A673 (cell line): ENCODE data around the gene IPO7. TPM values are rescaled to one million over a fixed set of nuclear protein-coding genes. Genes with fewer than 3 reads are reported as not detected.
A peak's percentile ranks its signal among the peaks of the same experiment; 100 is the strongest.

ENCODE experiments used
- BruUV-seq: library from RNA; stranded (reverse); fragments of 400-500 nt; replicated peaks from 2 replicates; lab custom pipeline; 2021; lab: Mats Ljungman, UMichigan
- CTCF ChIA-PET: fragments of 300-600 bp; sonication (Branson Sonifier 250); formaldehyde crosslinking; loops from one replicate; lab custom pipeline; 2022; ENCODE audit warnings: antibody characterized with exemption; lab: Charles Lee
- POLR2A ChIA-PET: fragments of 300-600 bp; sonication (Branson Sonifier 250); formaldehyde crosslinking; loops from one replicate; lab custom pipeline; 2022; ENCODE audit warnings: antibody characterized with exemption; ENCODE audit not compliant: low non-redundant PET; lab: Charles Lee
- DNase-seq: peaks from one replicate; pipeline ENCODE4 v3.0.0-alpha.2; 2015; ENCODE audit warnings: low spot score
- H3K27ac ChIP-seq: fragments of 200-600 bp; sonication (generic); 2 replicates; pipeline ENCODE4 v1.5.1; 2016; ENCODE audit warnings: mixed run types, low read depth, mild to moderate bottlenecking, mixed read lengths, antibody characterized with exemption, low read length; ENCODE audit not compliant: poor library complexity, severe bottlenecking
- H3K27me3 ChIP-seq: fragments of 200-600 bp; sonication (generic); replicated peaks from 2 replicates; pipeline ENCODE4 v1.6.1; 2017; ENCODE audit warnings: mixed run types, low read depth, mild to moderate bottlenecking, mixed read lengths, antibody characterized with exemption, low read length; ENCODE audit not compliant: insufficient read depth, poor library complexity
- H3K36me3 ChIP-seq: fragments of 200-600 bp; sonication (generic); 2 replicates; pipeline ENCODE4 v1.6.1; 2016; ENCODE audit warnings: mixed run types, mild to moderate bottlenecking, mixed read lengths, antibody characterized with exemption, low read length; ENCODE audit not compliant: insufficient read depth, poor library complexity, severe bottlenecking
- H3K4me1 ChIP-seq: fragments of 200-600 bp; sonication (generic); 2 replicates; pipeline ENCODE4 v1.6.1; 2017; ENCODE audit warnings: mixed run types, mild to moderate bottlenecking, mixed read lengths, antibody characterized with exemption, low read length; ENCODE audit not compliant: insufficient read depth, poor library complexity, severe bottlenecking
- H3K4me3 ChIP-seq: fragments of 200-600 bp; sonication (generic); 2 replicates; pipeline ENCODE4 v1.5.1; 2016; ENCODE audit warnings: low read depth, mixed run types, mild to moderate bottlenecking, mixed read lengths, low read length; ENCODE audit not compliant: poor library complexity, severe bottlenecking
- H3K9me3 ChIP-seq: fragments of 200-600 bp; sonication (generic); 2 replicates; pipeline ENCODE4 v1.6.1; 2016; ENCODE audit warnings: mixed run types, low read depth, mild to moderate bottlenecking, mixed read lengths, antibody characterized with exemption, low read length; ENCODE audit not compliant: poor library complexity, severe bottlenecking
- EZH2 ChIP-seq: fragments of 200-600 bp; sonication (generic); IDR thresholded peaks from 2 replicates; pipeline ENCODE4 v1.6.1; 2017; ENCODE audit warnings: borderline replicate concordance, low read depth, mild to moderate bottlenecking, mixed read lengths, antibody characterized with exemption, low read length; ENCODE audit not compliant: poor library complexity, severe bottlenecking
- intact Hi-C: fragments of 100-400 bp; cut with micrococcal nuclease; formaldehyde crosslinking; loops from one replicate; pipeline ENCODE4 v1.10.0; 2022; ENCODE audit not compliant: unreplicated experiment
- total RNA-seq: library from RNA; stranded (reverse); gene quantifications from 2 replicates; pipeline ENCODE4 v1.2.3, GENCODE V29; 2021
- TF ChIP-seq, protein P1 (sequence below): fragments of 300-800, 200-600 bp; sonication (generic); conservative IDR thresholded peaks from 2 replicates; pipeline ENCODE4 v1.5.1; 2017; ENCODE audit warnings: low read depth, mild to moderate bottlenecking, antibody characterized with exemption, low read length, moderate library complexity, mixed read lengths

IPO7 gene
- total RNA-seq, 1 experiment from 2014 or later: 174 TPM

DNA sequence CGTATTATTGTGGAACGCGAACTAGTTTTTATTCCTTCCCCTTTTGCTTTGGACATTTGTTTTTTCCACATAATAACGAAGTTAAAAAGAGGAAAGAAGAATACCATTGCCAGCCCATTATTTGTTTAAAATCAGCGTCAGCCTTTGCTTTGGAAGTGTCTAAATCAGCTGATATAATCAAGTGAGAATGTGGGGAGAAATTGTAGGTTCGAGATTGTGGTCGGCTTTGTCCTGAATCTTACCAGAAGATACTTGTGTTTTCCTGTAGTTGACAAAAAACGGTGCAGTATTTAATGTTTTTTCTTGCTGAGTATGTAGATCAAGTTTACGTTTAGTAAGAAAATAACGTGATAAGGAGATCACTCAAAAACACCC, 77.3 kb downstream of the IPO7 start:
- ChIA-PET POLR2A (interaction anchor here (0.7 kb wide), 1 partner anchor 177 kb away, joined by 4 read pairs; no protein-coding TSS in a partner anchor), CTCF (no interaction called here)
- peak overlapping the region; percentile 99 for H3K27ac ChIP-seq
- TSS peak; percentile 88 for BruUV-seq
- H3K36me3 ChIP-seq: no peaks in the 10 kb centered on the region
- TF ChIP-seq EZH2: no peak
- TF ChIP-seq, protein P1, sequence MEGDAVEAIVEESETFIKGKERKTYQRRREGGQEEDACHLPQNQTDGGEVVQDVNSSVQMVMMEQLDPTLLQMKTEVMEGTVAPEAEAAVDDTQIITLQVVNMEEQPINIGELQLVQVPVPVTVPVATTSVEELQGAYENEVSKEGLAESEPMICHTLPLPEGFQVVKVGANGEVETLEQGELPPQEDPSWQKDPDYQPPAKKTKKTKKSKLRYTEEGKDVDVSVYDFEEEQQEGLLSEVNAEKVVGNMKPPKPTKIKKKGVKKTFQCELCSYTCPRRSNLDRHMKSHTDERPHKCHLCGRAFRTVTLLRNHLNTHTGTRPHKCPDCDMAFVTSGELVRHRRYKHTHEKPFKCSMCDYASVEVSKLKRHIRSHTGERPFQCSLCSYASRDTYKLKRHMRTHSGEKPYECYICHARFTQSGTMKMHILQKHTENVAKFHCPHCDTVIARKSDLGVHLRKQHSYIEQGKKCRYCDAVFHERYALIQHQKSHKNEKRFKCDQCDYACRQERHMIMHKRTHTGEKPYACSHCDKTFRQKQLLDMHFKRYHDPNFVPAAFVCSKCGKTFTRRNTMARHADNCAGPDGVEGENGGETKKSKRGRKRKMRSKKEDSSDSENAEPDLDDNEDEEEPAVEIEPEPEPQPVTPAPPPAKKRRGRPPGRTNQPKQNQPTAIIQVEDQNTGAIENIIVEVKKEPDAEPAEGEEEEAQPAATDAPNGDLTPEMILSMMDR: no peak
- no peaks in the 10 kb centered on the region for H3K4me1 ChIP-seq
- H3K27me3 ChIP-seq: no peaks in the 10 kb centered on the region
- H3K9me3 ChIP-seq: no peaks in the 10 kb centered on the region
- peak overlapping the region; percentile 86 for H3K4me3 ChIP-seq
- intact Hi-C loops: no loop called here
- no peak for DNase-seq

DNA sequence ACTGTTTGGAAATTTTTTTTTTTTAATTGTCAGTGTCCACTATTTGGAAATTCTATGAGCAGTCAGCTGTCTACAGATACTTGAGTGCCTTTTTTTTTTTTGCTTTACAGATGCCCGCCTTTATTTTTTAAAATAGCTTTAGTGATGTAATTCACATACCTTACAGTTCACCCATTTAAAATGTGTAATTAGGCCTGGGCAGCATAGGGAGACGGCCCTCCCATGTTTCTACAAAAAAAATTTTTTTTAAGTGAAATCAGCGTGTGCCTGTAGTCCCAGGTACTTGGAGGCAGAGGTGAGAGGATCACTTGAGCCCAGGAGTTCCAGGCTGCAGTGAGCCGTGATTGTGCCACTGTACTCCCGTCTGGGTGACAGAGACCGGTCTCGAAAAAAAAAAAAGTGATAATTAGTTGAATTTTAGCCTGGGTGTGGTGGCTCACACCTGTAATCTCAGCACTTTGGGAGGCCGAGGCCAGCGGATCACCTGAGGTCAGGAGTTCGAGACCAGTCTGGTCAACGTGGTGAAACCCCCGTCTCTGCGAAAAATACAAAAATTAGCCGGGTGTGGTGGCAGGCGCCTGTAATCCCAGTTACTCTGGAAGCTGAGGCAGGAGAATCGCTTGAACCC, 77.8 kb downstream of the IPO7 start:
- Histone ChIP-seq H3K4me1 (no peaks in the 10 kb centered on the region), H3K27ac (peak overlapping the region; percentile 99), H3K4me3 (peak overlapping the region; percentile 86), H3K9me3 (no peaks in the 10 kb centered on the region), H3K27me3 (no peaks in the 10 kb centered on the region), H3K36me3 (no peaks in the 10 kb centered on the region)
- ChIA-PET CTCF (no interaction called here), POLR2A (interaction anchor here (0.7 kb wide), 1 partner anchor 177 kb away, joined by 4 read pairs; no protein-coding TSS in a partner anchor)
- intact Hi-C loops: no loop called here
- DNase-seq: no peak
- no TSS peak for BruUV-seq
- TF ChIP-seq EZH2: no peak
- TF ChIP-seq, protein P1: no peak

DNA sequence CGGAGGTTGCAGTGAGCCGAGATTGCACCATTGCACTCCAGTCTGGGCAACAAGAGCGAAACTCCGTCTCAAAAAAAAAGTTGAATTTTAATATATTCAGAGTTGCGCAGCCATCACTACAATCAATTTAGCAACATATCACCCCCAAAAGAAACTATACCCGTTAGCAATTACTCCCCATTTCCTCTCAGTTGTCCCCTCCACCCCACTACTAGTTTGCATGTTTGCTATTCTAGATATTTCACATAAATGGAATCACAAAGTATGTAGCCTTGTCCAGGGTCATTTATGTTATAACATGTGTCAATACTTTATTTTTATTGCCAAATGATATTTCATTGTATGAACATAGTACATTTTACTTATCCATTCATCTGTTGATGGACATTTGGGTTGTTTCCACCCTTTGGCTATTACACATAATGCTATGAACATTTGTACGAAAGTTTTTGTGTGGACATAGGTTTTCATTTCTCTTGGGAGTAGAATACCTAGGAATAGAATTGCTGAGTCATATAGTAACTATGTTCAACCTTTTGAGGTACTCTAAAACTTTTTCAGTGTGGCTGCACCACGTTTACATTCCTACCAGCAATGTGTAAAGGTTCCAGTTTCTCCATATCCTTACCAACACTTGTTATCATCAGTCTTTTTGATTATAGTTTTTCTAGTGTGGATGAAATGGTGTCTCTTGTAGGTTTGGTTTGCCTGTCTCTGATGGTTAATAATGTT, 78.5 kb downstream of the IPO7 start:
- intact Hi-C loops: no loop called here
- no peak for TF ChIP-seq EZH2
- TF ChIP-seq, protein P1: no peak
- ChIA-PET POLR2A (no interaction called here), CTCF (no interaction called here)
- peak overlapping the region; percentile 28 for H3K27ac ChIP-seq
- DNase-seq: no peak
- H3K36me3 ChIP-seq: no peaks in the 10 kb centered on the region
- no peaks in the 10 kb centered on the region for H3K9me3 ChIP-seq
- no peaks in the 10 kb centered on the region for H3K4me1 ChIP-seq
- H3K4me3 ChIP-seq: no peak overlapping the region
- no TSS peak for BruUV-seq
- H3K27me3 ChIP-seq: no peaks in the 10 kb centered on the region
